ENCODE measurements around the gene ENG. TPM values are rescaled to one million over a fixed set of nuclear protein-coding genes. Genes with fewer than 3 reads are reported as not detected.

The ENG gene
- total RNA-seq, 1 donor from 2014 or later, result 5.0 TPM

- no peak overlapping the region for H3K4me3 ChIP-seq (ENCODE audit: low read depth, low read length)
- DNase-seq (ENCODE audit: low read depth), result no peak
- TF ChIP-seq, protein P1, sequence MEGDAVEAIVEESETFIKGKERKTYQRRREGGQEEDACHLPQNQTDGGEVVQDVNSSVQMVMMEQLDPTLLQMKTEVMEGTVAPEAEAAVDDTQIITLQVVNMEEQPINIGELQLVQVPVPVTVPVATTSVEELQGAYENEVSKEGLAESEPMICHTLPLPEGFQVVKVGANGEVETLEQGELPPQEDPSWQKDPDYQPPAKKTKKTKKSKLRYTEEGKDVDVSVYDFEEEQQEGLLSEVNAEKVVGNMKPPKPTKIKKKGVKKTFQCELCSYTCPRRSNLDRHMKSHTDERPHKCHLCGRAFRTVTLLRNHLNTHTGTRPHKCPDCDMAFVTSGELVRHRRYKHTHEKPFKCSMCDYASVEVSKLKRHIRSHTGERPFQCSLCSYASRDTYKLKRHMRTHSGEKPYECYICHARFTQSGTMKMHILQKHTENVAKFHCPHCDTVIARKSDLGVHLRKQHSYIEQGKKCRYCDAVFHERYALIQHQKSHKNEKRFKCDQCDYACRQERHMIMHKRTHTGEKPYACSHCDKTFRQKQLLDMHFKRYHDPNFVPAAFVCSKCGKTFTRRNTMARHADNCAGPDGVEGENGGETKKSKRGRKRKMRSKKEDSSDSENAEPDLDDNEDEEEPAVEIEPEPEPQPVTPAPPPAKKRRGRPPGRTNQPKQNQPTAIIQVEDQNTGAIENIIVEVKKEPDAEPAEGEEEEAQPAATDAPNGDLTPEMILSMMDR (conservative IDR thresholded peaks at IDR 0.05; ENCODE audit: low read depth, low read length), result no peak
Measured at GRCh38 chr9:127896395-127897192, 42.1 kb upstream of the ENG start.

GRCh38 chr9:127895811-127896210, 41.4 kb upstream of the ENG start:
- TF ChIP-seq, protein P1 (conservative IDR thresholded peaks at IDR 0.05; ENCODE audit: low read depth, low read length), result no peak
- DNase-seq (ENCODE audit: low read depth), result no peak

GRCh38 chr9:127893392-127893791, 38.9 kb upstream of the ENG start:
- TF ChIP-seq, protein P1 (conservative IDR thresholded peaks at IDR 0.05; ENCODE audit: low read depth, low read length), result no peak
- no peak for DNase-seq (ENCODE audit: low read depth)
- H3K4me3 ChIP-seq (ENCODE audit: low read depth, low read length), result no peak overlapping the region

More at GRCh38 chr9:127895811-127896210, 41.4 kb upstream of the ENG start:
- H3K4me3 ChIP-seq (ENCODE audit: low read depth, low read length), result no peak overlapping the region

GRCh38 chr9:127892831-127893230, 38.4 kb upstream of the ENG start:
- TF ChIP-seq, protein P1 (conservative IDR thresholded peaks at IDR 0.05; ENCODE audit: low read depth, low read length), result no peak
- DNase-seq (ENCODE audit: low read depth), result no peak
- H3K4me3 ChIP-seq (ENCODE audit: low read depth, low read length), result no peak overlapping the region

DNA sequence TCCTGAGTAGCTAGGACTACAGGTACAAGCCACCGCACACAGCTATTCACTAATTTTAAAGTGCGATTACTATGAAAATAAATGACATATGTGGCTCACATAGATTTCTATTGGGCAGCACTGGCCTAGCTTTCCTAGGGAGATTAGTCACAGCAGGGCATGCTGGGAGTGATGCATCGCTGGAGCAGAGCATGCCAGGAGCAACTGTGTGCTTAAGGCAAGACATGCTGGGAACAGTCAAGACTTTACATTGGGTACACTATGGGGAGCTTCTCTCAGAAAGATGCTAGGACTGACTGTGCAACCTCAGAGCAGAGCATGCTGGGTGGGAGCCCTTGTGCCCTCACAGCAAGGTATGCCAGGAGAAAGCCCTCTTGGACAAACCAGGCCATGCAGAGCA, 35.6 kb upstream of the ENG start:
- no peak for DNase-seq (ENCODE audit: low read depth)
- H3K4me3 ChIP-seq (ENCODE audit: low read depth, low read length), result no peak overlapping the region
- TF ChIP-seq, protein P1 (conservative IDR thresholded peaks at IDR 0.05; ENCODE audit: low read depth, low read length), result no peak

- TF ChIP-seq, protein P1 (conservative IDR thresholded peaks at IDR 0.05; ENCODE audit: low read depth, low read length), result peak; percentile 29
- DNase-seq (ENCODE audit: low read depth), result no peak
- H3K4me3 ChIP-seq (ENCODE audit: low read depth, low read length), result no peak overlapping the region
Measured at GRCh38 chr9:127887792-127888191, 33.3 kb upstream of the ENG start.

Measured in epithelial cell of proximal tubule (primary cell).